Activated T-cell treated with anti-CD3 and anti-CD28 coated beads, Interleukin-2, amount 50 U/mL, for 4 hours (primary cell): Measurements from ENCODE around the gene KCNC4. TPM values are rescaled to one million over a fixed set of nuclear protein-coding genes. Genes with fewer than 3 reads are reported as not detected.

Source experiments
- ATAC-seq, 2 donors: fragments of 200-7000 bp; cut with Tn5 transposase; one replicate each; pipeline ENCODE4 v1.10.0; 2021
- DNase-seq: peaks from one replicate; pipeline ENCODE4 v3.0.0-alpha.2; 2020
- H3K27me3 Mint-ChIP-seq: one replicate; pipeline ENCODE4 v1.8.0; 2021; ENCODE audit warnings: low read depth, mixed read lengths
- H3K36me3 Mint-ChIP-seq: one replicate; pipeline ENCODE4 v1.8.0; 2022; ENCODE audit warnings: mixed read lengths; ENCODE audit not compliant: insufficient read depth
- H3K4me1 Mint-ChIP-seq: one replicate; pipeline ENCODE4 v1.8.0; 2021; ENCODE audit warnings: low read depth, mixed read lengths
- H3K4me3 Mint-ChIP-seq: one replicate; pipeline ENCODE4 v1.8.0; 2021; ENCODE audit warnings: mild to moderate bottlenecking, moderate library complexity, mixed read lengths
- H3K9me3 Mint-ChIP-seq: one replicate; pipeline ENCODE4 v1.8.0; 2021; ENCODE audit warnings: mixed read lengths
- total RNA-seq, 3 donors: library from RNA; stranded (reverse); gene quantifications; one replicate each; pipeline ENCODE4 v1.2.1, GENCODE V29; 2021

The KCNC4 gene
- total RNA-seq, 3 donors from 2014 or later: 6.4 to 8.1 (median 7.9) TPM

GRCh38 chr1:110213143-110213540 lies 3.0 kb downstream of the KCNC4 start:
- H3K27me3 Mint-ChIP-seq: peaks cover 3% of the 10 kb centered on the region
- no peak for ATAC-seq
- H3K4me3 Mint-ChIP-seq: peak overlapping the region; percentile 11
- H3K4me1 Mint-ChIP-seq: peaks cover 40% of the 10 kb centered on the region
- DNase-seq: no peak
- no peaks in the 10 kb centered on the region for H3K36me3 Mint-ChIP-seq
- no peaks in the 10 kb centered on the region for H3K9me3 Mint-ChIP-seq

GRCh38 chr1:110214454-110215404 lies 4.6 kb downstream of the KCNC4 start:
- ATAC-seq (no peak), DNase-seq (no peak)
- Mint-ChIP-seq H3K4me1 (peaks cover 27% of the 10 kb centered on the region), H3K9me3 (no peaks in the 10 kb centered on the region), H3K4me3 (no peak overlapping the region), H3K27me3 (peaks cover 3% of the 10 kb centered on the region), H3K36me3 (no peaks in the 10 kb centered on the region)

- Mint-ChIP-seq H3K4me3 (no peak overlapping the region), H3K9me3 (no peaks in the 10 kb centered on the region), H3K27me3 (peaks cover 3% of the 10 kb centered on the region), H3K4me1 (peaks cover 26% of the 10 kb centered on the region), H3K36me3 (no peaks in the 10 kb centered on the region)
- ATAC-seq (no peak), DNase-seq (no peak)
Measured at GRCh38 chr1:110215621-110216515, 5.8 kb downstream of the KCNC4 start.

GRCh38 chr1:110216844-110217444 lies 6.8 kb downstream of the KCNC4 start:
- H3K4me3 Mint-ChIP-seq: no peak overlapping the region
- ATAC-seq (peak in 1 of 2 donors; percentile 29), DNase-seq (no peak)
- H3K4me1 Mint-ChIP-seq: peaks cover 24% of the 10 kb centered on the region
- H3K27me3 Mint-ChIP-seq: peaks cover 3% of the 10 kb centered on the region
- H3K36me3 Mint-ChIP-seq: no peaks in the 10 kb centered on the region
- H3K9me3 Mint-ChIP-seq: no peaks in the 10 kb centered on the region

GRCh38 chr1:110218137-110218536 lies 8.0 kb downstream of the KCNC4 start:
- peaks cover 16% of the 10 kb centered on the region for H3K4me1 Mint-ChIP-seq
- peaks cover under 1% of the 10 kb centered on the region for H3K36me3 Mint-ChIP-seq
- H3K27me3 Mint-ChIP-seq: no peaks in the 10 kb centered on the region
- H3K9me3 Mint-ChIP-seq: no peaks in the 10 kb centered on the region
- no peak overlapping the region for H3K4me3 Mint-ChIP-seq
- no peak for DNase-seq
- no peak for ATAC-seq

GRCh38 chr1:110218739-110219138 lies 8.6 kb downstream of the KCNC4 start:
- DNase-seq: no peak
- Mint-ChIP-seq H3K4me1 (peaks cover 11% of the 10 kb centered on the region), H3K4me3 (no peak overlapping the region), H3K9me3 (no peaks in the 10 kb centered on the region), H3K27me3 (no peaks in the 10 kb centered on the region), H3K36me3 (peaks cover 6% of the 10 kb centered on the region)
- ATAC-seq: no peak

GRCh38 chr1:110220324-110220723 lies 10.2 kb downstream of the KCNC4 start:
- no peak for DNase-seq
- ATAC-seq: no peak
- H3K36me3 Mint-ChIP-seq: peaks cover 12% of the 10 kb centered on the region
- H3K4me1 Mint-ChIP-seq: peaks cover 6% of the 10 kb centered on the region
- no peak overlapping the region for H3K4me3 Mint-ChIP-seq
- no peaks in the 10 kb centered on the region for H3K27me3 Mint-ChIP-seq
- H3K9me3 Mint-ChIP-seq: no peaks in the 10 kb centered on the region

- no peaks in the 10 kb centered on the region for H3K9me3 Mint-ChIP-seq
- no peak for ATAC-seq
- H3K36me3 Mint-ChIP-seq: peaks cover 12% of the 10 kb centered on the region
- DNase-seq: no peak
- H3K4me1 Mint-ChIP-seq: peaks cover 6% of the 10 kb centered on the region
- no peak overlapping the region for H3K4me3 Mint-ChIP-seq
- H3K27me3 Mint-ChIP-seq: no peaks in the 10 kb centered on the region
Measured at GRCh38 chr1:110221119-110221518, 11.0 kb downstream of the KCNC4 start.

- H3K27me3 Mint-ChIP-seq: no peaks in the 10 kb centered on the region
- ATAC-seq (no peak), DNase-seq (no peak)
- H3K36me3 Mint-ChIP-seq: peaks cover 12% of the 10 kb centered on the region
- H3K4me1 Mint-ChIP-seq: no peaks in the 10 kb centered on the region
- H3K9me3 Mint-ChIP-seq: no peaks in the 10 kb centered on the region
- H3K4me3 Mint-ChIP-seq: no peak overlapping the region
Measured at GRCh38 chr1:110223127-110223526, 13.0 kb downstream of the KCNC4 start.

GRCh38 chr1:110223581-110223980 lies 13.5 kb downstream of the KCNC4 start:
- no peaks in the 10 kb centered on the region for H3K27me3 Mint-ChIP-seq
- DNase-seq (no peak), ATAC-seq (no peak)
- H3K4me3 Mint-ChIP-seq: no peak overlapping the region
- no peaks in the 10 kb centered on the region for H3K4me1 Mint-ChIP-seq
- peaks cover 12% of the 10 kb centered on the region for H3K36me3 Mint-ChIP-seq
- H3K9me3 Mint-ChIP-seq: no peaks in the 10 kb centered on the region

- Mint-ChIP-seq H3K36me3 (peaks cover 14% of the 10 kb centered on the region), H3K4me1 (no peaks in the 10 kb centered on the region), H3K27me3 (no peaks in the 10 kb centered on the region), H3K9me3 (no peaks in the 10 kb centered on the region), H3K4me3 (no peak overlapping the region)
- no peak for DNase-seq
- no peak for ATAC-seq
Measured at GRCh38 chr1:110224240-110224995, 14.3 kb downstream of the KCNC4 start.

- DNase-seq: no peak
- Mint-ChIP-seq H3K4me3 (no peak overlapping the region), H3K36me3 (peaks cover 14% of the 10 kb centered on the region), H3K27me3 (no peaks in the 10 kb centered on the region), H3K4me1 (no peaks in the 10 kb centered on the region), H3K9me3 (no peaks in the 10 kb centered on the region)
- no peak for ATAC-seq
Measured at GRCh38 chr1:110225212-110225611, 15.1 kb downstream of the KCNC4 start.

GRCh38 chr1:110225756-110226404 lies 15.8 kb downstream of the KCNC4 start:
- H3K4me1 Mint-ChIP-seq: no peaks in the 10 kb centered on the region
- H3K27me3 Mint-ChIP-seq: no peaks in the 10 kb centered on the region
- ATAC-seq (no peak), DNase-seq (no peak)
- peaks cover 14% of the 10 kb centered on the region for H3K36me3 Mint-ChIP-seq
- H3K9me3 Mint-ChIP-seq: no peaks in the 10 kb centered on the region
- H3K4me3 Mint-ChIP-seq: no peak overlapping the region
